ENCODE results near the gene UGT1A10.

- no peak for TF ChIP-seq CTCF (IDR thresholded peaks at IDR 0.05)
- TF ChIP-seq POLR2A (IDR thresholded peaks at IDR 0.05): no peak
These were observed 180.5 kb downstream of the UGT1A10 start for GRCh38 chr2:233816771-233817170.
